ENCODE data around the gene CIROP. TPM values are rescaled to one million over a fixed set of nuclear protein-coding genes. Genes with fewer than 3 reads are reported as not detected.

CIROP gene
- total and polyA plus RNA-seq, 9 of the 15 experiments (the other 6 are each of a cell fraction or from before 2014, with no cell fraction given) = not detected

- FAIRE-seq = no peak
- CTCF ChIA-PET (ENCODE audit: low intra/inter-chr PET ratio) = no interaction called here
- ATAC-seq = no peak
- H2AFZ ChIP-seq (ENCODE audit: low read depth, low read length) = no peak overlapping the region
- H3K4me3 ChIP-seq = no peak overlapping the region
- H3K4me2 ChIP-seq (ENCODE audit: insufficient read depth, low read length) = no peak overlapping the region
- no peaks in the 10 kb centered on the region for H3K27me3 ChIP-seq (ENCODE audit: control insufficient read depth in 2 of 2, insufficient read depth in 2 of 2, low read length in 2 of 2)
- no peak overlapping the region for H3K27ac ChIP-seq (ENCODE audit: extremely low read depth, low read depth, low read length)
- peaks cover 5% of the 10 kb centered on the region; the same call in 2 of the 3 replicates for H3K79me2 ChIP-seq (ENCODE audit: control insufficient read depth, insufficient read depth, low read length)
- no TSS peak for BruUV-seq (replicated peaks)
- H3K9ac ChIP-seq (ENCODE audit: insufficient read depth in 1 of 2, low read depth in 2 of 2, low read length in 2 of 2) = no peak overlapping the region
- peaks cover 45 to 60% of the 10 kb centered on the region in 2 experiments for H3K4me1 ChIP-seq (replicated peaks in 1 of 2; ENCODE audit: control insufficient read depth in 2 of 2, insufficient read depth in 2 of 2, low read length in 2 of 2)
- intact Hi-C loops (cut with micrococcal nuclease) = no loop called here
- no peaks in the 10 kb centered on the region for H3K9me3 ChIP-seq (replicated peaks; ENCODE audit: control insufficient read depth, insufficient read depth, low read depth, low read length)
- H3K36me3 ChIP-seq (ENCODE audit: control insufficient read depth, insufficient read depth, low read length) = no peaks in the 10 kb centered on the region
- TF ChIP-seq TCFL5 (CRISPR knock-in tag; conservative IDR thresholded peaks at IDR 0.05) = no peak
- no peak for TF ChIP-seq ZBTB1 (CRISPR knock-in tag; IDR thresholded peaks at IDR 0.05; ENCODE audit: borderline replicate concordance, low read depth)
- TF ChIP-seq MCM5 (IDR thresholded peaks at IDR 0.05; ENCODE audit: low read depth) = no peak
- no peak for TF ChIP-seq SETDB1 (IDR thresholded peaks at IDR 0.05; ENCODE audit: low read length)
- TF ChIP-seq GTF2E2 (tag; IDR thresholded peaks at IDR 0.05) = no peak
- TF ChIP-seq ZNF584 (CRISPR knock-in tag; IDR thresholded peaks at IDR 0.05; ENCODE audit: low read depth) = no peak
- no peak for TF ChIP-seq SPI1 (IDR thresholded peaks at IDR 0.05; ENCODE audit: borderline replicate concordance, low read depth, low read length)
- no peak for TF ChIP-seq TRIM28 (IDR thresholded peaks at IDR 0.05)
- TF ChIP-seq HDAC6 (IDR thresholded peaks at IDR 0.05; ENCODE audit: low read depth, low read length) = no peak
- TF ChIP-seq CCAR2 (IDR thresholded peaks at IDR 0.05; ENCODE audit: low read depth, low read length) = no peak
- TF ChIP-seq TSC22D4 (tag; IDR thresholded peaks at IDR 0.05) = no peak
- no peak for TF ChIP-seq ZNF311 (CRISPR knock-in tag; IDR thresholded peaks at IDR 0.05)
- TF ChIP-seq ARID3B (CRISPR knock-in tag; IDR thresholded peaks at IDR 0.05; ENCODE audit: borderline replicate concordance) = no peak
- TF ChIP-seq NFYB (IDR thresholded peaks at IDR 0.05; ENCODE audit: extremely low read depth, insufficient read length) = no peak
- no peak for TF ChIP-seq BCL6 (CRISPR knock-in tag; IDR thresholded peaks at IDR 0.05)
- TF ChIP-seq TAF7 (tag; IDR thresholded peaks at IDR 0.05) = no peak
- no peak for TF ChIP-seq HSF4 (CRISPR knock-in tag; IDR thresholded peaks at IDR 0.05; ENCODE audit: borderline replicate concordance)
- TF ChIP-seq ESRRA (IDR thresholded peaks at IDR 0.05; ENCODE audit: borderline replicate concordance, low read depth) = no peak
- TF ChIP-seq, protein P1, sequence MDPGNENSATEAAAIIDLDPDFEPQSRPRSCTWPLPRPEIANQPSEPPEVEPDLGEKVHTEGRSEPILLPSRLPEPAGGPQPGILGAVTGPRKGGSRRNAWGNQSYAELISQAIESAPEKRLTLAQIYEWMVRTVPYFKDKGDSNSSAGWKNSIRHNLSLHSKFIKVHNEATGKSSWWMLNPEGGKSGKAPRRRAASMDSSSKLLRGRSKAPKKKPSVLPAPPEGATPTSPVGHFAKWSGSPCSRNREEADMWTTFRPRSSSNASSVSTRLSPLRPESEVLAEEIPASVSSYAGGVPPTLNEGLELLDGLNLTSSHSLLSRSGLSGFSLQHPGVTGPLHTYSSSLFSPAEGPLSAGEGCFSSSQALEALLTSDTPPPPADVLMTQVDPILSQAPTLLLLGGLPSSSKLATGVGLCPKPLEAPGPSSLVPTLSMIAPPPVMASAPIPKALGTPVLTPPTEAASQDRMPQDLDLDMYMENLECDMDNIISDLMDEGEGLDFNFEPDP (CRISPR knock-in tag; IDR thresholded peaks at IDR 0.05) = no peak
- POLR2A ChIA-PET = interaction anchor here (0.5 to 0.7 kb wide), 2 partner anchors 10 to 23 kb away, joined by 3 read pairs; no protein-coding TSS in a partner anchor
- in situ Hi-C loops (cut with MboI) = no loop called here
- no peaks in the 10 kb centered on the region for H3K9me1 ChIP-seq (ENCODE audit: control insufficient read depth, insufficient read depth, low read length)
- DNase-seq (ENCODE audit: extremely low read depth in 1 of 4, low spot score in 3 of 4) = no peak
- no peaks in the 10 kb centered on the region for H4K20me1 ChIP-seq (replicated peaks; ENCODE audit: control insufficient read depth, insufficient read depth, low read length)
Measured at GRCh38 chr14:23149745-23150144, 45.0 kb upstream of the CIROP start.

Data from K562 (cell line).